HG03097 (cell line): ENCODE results near the gene LDB2.

ENCODE experiments used
- ATAC-seq: cut with Tn5 transposase; IDR thresholded peaks from one replicate; pipeline ENCODE4 v1.9.1; 2021; ENCODE audit not compliant: unreplicated experiment, low FRiP score

The LDB2 gene

GRCh38 chr4:16728111-16728510 lies 170.3 kb downstream of the LDB2 start:
- ATAC-seq, result no peak

- no peak for ATAC-seq
Measured at GRCh38 chr4:16727218-16727617, 171.2 kb downstream of the LDB2 start.

GRCh38 chr4:16726368-16727050 lies 171.9 kb downstream of the LDB2 start:
- ATAC-seq, result no peak

- ATAC-seq, result no peak
Measured at GRCh38 chr4:16725252-16725651, 173.2 kb downstream of the LDB2 start.

GRCh38 chr4:16722416-16722815 lies 176.0 kb downstream of the LDB2 start:
- ATAC-seq, result no peak

GRCh38 chr4:16721613-16722291 lies 176.7 kb downstream of the LDB2 start:
- no peak for ATAC-seq

- ATAC-seq, result no peak
Measured at GRCh38 chr4:16720761-16721160, 177.7 kb downstream of the LDB2 start.

GRCh38 chr4:16717266-16717970 lies 181.0 kb downstream of the LDB2 start:
- ATAC-seq, result no peak

- no peak for ATAC-seq
Measured at GRCh38 chr4:16715482-16715881, 183.0 kb downstream of the LDB2 start.

- ATAC-seq, result no peak
Measured at GRCh38 chr4:16714191-16714590, 184.3 kb downstream of the LDB2 start.

GRCh38 chr4:16713696-16714095 lies 184.7 kb downstream of the LDB2 start:
- no peak for ATAC-seq

GRCh38 chr4:16713271-16713670 lies 185.2 kb downstream of the LDB2 start:
- ATAC-seq, result no peak

GRCh38 chr4:16710198-16710597 lies 188.2 kb downstream of the LDB2 start:
- ATAC-seq, result no peak

- ATAC-seq, result no peak
Measured at GRCh38 chr4:16707874-16708273, 190.6 kb downstream of the LDB2 start.

GRCh38 chr4:16706251-16706650 lies 192.2 kb downstream of the LDB2 start:
- ATAC-seq, result no peak

GRCh38 chr4:16705341-16705740 lies 193.1 kb downstream of the LDB2 start:
- no peak for ATAC-seq

- no peak for ATAC-seq
Measured at GRCh38 chr4:16704489-16704888, 194.0 kb downstream of the LDB2 start.

- ATAC-seq, result no peak
Measured at GRCh38 chr4:16695896-16696295, 202.5 kb downstream of the LDB2 start.

- no peak for ATAC-seq
Measured at GRCh38 chr4:16694884-16695276, 203.6 kb downstream of the LDB2 start.

- no peak for ATAC-seq
Measured at GRCh38 chr4:16694173-16694883, 204.1 kb downstream of the LDB2 start.

- ATAC-seq, result no peak
Measured at GRCh38 chr4:16693641-16694040, 204.8 kb downstream of the LDB2 start.
